Measurements from ENCODE around the gene MAD1L1. TPM values are rescaled to one million over a fixed set of nuclear protein-coding genes. Genes with fewer than 3 reads are reported as not detected.

Gene MAD1L1
- total and polyA plus RNA-seq, 10 donors, result 47.3 to 118 (median 68.2) TPM

DNA sequence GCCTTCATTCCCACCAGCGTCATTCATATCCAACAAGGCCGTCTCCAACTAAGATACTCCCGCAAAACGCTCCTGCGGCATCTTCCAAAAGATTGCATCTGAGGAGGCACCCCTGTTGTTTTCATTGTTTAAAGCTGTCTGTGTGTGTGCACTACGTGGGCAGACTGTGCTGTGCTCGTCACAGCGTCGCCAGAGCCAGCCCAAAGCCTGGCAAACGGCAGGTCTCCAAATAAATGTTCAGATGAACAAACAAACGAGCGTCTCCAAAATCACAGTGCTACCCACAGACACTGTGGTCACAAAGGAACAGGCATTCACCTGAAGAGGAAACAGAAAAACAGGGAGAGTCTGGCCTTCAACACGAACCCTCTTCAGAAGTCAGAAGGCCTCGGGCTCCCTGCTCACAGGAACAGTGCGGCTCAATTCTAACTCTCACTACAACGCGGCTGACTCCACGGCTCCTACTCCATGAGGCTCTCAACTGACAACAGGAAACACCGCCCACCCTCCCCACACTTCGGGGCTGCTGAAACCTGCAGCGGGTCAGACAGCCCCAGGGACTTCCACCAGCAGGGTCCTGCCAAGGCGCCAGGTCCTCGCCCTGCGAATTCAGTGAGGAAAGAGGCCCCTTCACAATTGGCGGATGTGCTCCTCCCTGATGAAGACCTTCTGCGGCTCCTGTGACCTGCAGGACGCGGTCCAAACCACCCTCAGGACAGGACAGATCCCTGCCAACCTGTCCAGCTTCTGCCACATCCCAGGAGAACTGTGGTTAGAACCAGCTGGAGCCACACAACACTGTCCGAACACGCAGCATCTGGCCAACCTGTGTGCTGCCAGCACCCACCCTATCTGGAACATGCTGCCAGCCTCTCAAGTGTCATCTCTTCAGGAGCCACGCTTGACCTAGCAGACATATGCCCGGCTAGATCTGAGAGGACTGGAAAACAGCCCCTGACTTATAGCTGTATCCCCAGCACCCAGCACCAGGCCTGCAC lies 36.1 kb downstream of the MAD1L1 start:
- H3K36me3 ChIP-seq, result peaks cover 0 to 95% (median 34%) of the 10 kb centered on the region in 6 donors
- intact Hi-C loops (cut with DNase I; ENCODE audit: low total_unique reads), result no loop called here
- no peak overlapping the region for H3K27ac ChIP-seq
- TF ChIP-seq POLR2A (IDR thresholded peaks at IDR 0.05) (no peak), POLR2AphosphoS5 (IDR thresholded peaks at IDR 0.05) (peak in 1 of 3 donors; percentile 13)
- TF ChIP-seq, protein P1, sequence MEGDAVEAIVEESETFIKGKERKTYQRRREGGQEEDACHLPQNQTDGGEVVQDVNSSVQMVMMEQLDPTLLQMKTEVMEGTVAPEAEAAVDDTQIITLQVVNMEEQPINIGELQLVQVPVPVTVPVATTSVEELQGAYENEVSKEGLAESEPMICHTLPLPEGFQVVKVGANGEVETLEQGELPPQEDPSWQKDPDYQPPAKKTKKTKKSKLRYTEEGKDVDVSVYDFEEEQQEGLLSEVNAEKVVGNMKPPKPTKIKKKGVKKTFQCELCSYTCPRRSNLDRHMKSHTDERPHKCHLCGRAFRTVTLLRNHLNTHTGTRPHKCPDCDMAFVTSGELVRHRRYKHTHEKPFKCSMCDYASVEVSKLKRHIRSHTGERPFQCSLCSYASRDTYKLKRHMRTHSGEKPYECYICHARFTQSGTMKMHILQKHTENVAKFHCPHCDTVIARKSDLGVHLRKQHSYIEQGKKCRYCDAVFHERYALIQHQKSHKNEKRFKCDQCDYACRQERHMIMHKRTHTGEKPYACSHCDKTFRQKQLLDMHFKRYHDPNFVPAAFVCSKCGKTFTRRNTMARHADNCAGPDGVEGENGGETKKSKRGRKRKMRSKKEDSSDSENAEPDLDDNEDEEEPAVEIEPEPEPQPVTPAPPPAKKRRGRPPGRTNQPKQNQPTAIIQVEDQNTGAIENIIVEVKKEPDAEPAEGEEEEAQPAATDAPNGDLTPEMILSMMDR (IDR thresholded peaks at IDR 0.05 in 8 of 11, conservative IDR thresholded peaks at IDR 0.05 in 3 of 11), result no peak
- H3K4me3 ChIP-seq, result no peak overlapping the region
- 80 to 91% (median 86%) methylated on average over 24 to 32 of the region's 32 CpGs for WGBS, 5 donors
- no peaks in the 10 kb centered on the region for H3K4me1 ChIP-seq
- H3K27me3 ChIP-seq (replicated peaks in 1 of 7), result no peaks in the 10 kb centered on the region
- no peak for DNase-seq
- peaks cover 0 to 15% (median 11%) of the 10 kb centered on the region in 8 donors for H3K9me3 ChIP-seq

DNA sequence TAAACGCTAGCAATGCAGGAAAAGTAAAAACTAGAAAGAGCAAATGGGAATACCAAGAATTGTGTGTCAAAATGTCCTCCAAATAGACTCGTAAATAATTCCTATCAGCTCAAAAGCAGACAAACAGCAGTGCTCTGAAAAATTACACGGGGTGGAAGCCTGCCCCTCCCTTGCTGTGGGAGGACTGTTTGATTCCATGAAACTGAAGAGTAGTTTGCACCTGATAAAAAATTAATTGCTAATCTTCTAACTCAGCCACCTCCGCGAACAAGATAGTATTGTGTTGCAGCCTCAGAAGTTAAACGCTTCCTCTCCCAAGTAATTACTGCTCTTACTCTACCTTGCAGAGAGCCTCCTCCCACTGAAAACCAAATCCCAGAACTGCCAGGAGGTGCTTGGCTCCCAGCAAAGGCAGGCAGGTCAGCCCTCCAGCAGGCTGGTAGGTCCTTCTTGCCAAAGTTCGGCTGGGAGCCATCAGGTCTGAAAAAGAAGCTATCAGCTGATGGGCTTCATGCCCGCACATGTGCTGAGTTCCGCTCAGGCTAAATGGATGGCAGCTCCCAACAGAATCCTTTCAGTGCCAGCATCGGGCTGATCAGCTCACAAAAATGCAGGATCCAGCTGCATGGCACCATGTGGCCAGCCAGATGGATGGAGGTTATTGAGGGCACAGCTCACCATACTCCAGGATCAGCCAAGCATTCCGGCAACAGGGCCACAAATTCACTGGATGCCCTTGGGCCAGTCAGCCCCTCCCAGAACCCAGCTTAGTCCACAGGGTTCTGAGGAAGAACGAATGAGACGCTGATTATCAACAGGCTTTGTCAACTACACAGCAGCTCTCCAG lies 37.1 kb downstream of the MAD1L1 start:
- TF ChIP-seq POLR2A (IDR thresholded peaks at IDR 0.05) (no peak), POLR2AphosphoS5 (IDR thresholded peaks at IDR 0.05) (no peak)
- TF ChIP-seq, protein P1 (IDR thresholded peaks at IDR 0.05 in 8 of 11, conservative IDR thresholded peaks at IDR 0.05 in 3 of 11), result no peak
- Histone ChIP-seq H3K9me3 (peaks cover 0 to 15% (median 11%) of the 10 kb centered on the region in 8 donors), H3K27me3 (replicated peaks in 1 of 7) (no peaks in the 10 kb centered on the region), H3K4me1 (no peaks in the 10 kb centered on the region), H3K4me3 (no peak overlapping the region), H3K36me3 (peaks cover 0 to 93% (median 31%) of the 10 kb centered on the region in 6 donors), H3K27ac (no peak overlapping the region)
- DNase-seq, result no peak
- intact Hi-C loops (cut with DNase I; ENCODE audit: low total_unique reads), result no loop called here
- 95 to 99% (median 95%) methylated on average over 10 to 13 of the region's 13 CpGs for WGBS, 5 donors

DNA sequence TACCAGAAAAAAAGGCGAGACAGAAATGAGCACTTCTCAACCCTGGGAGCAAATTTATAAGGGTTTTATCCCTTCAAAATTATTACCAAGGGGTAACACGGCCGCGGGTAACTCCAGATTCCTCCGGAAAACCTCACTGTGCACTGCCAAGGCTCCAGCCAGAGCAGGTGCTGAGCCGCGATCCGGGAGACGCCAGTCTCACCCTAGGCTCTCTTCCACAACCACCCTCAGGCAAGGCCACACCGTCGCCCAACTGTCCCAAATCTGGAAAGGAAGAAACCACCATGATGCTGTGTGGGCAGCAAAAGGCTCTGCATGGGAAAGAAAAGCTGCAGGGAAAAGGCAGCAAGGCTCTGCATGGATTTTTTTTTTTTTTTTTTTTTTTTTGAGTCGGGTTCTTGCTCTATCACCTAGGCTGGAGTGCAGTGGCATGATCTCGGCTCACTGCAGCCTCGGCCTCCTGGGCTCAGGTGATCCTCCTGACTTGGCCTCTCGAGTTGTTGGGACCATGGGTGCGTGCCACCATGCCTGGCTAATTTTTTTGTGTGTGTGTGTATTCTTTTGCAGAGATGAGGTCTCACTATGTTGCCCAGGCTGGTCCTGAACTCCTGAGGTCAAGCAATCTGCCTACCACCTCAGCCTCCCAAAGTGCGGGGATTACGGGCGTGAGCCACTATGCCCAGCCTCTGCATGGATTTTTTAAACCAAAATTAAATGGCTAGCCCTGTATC lies 39.0 kb downstream of the MAD1L1 start:
- DNase-seq, result peak; percentile 47
- no peaks in the 10 kb centered on the region for H3K4me1 ChIP-seq
- intact Hi-C loops (cut with DNase I; ENCODE audit: low total_unique reads), result no loop called here
- TF ChIP-seq POLR2AphosphoS5 (IDR thresholded peaks at IDR 0.05) (no peak), POLR2A (IDR thresholded peaks at IDR 0.05) (no peak)
- TF ChIP-seq, protein P1 (IDR thresholded peaks at IDR 0.05 in 8 of 11, conservative IDR thresholded peaks at IDR 0.05 in 3 of 11), result no peak
- no peak overlapping the region for H3K4me3 ChIP-seq
- H3K9me3 ChIP-seq, result peaks cover 0 to 22% (median 18%) of the 10 kb centered on the region in 8 donors
- WGBS, 5 donors, result 94 to 98% (median 97%) methylated on average over 18 to 19 of the region's 19 CpGs
- H3K36me3 ChIP-seq, result peaks cover 0 to 87% (median 16%) of the 10 kb centered on the region in 6 donors
- no peak overlapping the region for H3K27ac ChIP-seq
- no peaks in the 10 kb centered on the region for H3K27me3 ChIP-seq (replicated peaks in 1 of 7)
